Suprapubic skin (tissue), 3 donors: ENCODE results near the gene VAT1.

ENCODE experiments used
- POLR2A ChIP-seq, 2 donors: fragments of 450-650 bp; IDR thresholded peaks; one replicate each; pipeline ENCODE4 v1.6.1; 2017; ENCODE audit warnings: antibody characterized with exemption in 2 of 2, mild to moderate bottlenecking in 2 of 2, moderate library complexity in 2 of 2
- TF ChIP-seq, protein P1 (sequence below), 2 donors: fragments of 200-600 bp in 1 of 2; fragments of 450-650 bp in 1 of 2; sonication (generic) in 1 of 2; IDR thresholded peaks; one replicate each; pipeline ENCODE4 v1.5.1; 2016 to 2019; ENCODE audit warnings: antibody characterized with exemption in 2 of 2, mild to moderate bottlenecking in 1 of 2, moderate library complexity in 1 of 2

DNA sequence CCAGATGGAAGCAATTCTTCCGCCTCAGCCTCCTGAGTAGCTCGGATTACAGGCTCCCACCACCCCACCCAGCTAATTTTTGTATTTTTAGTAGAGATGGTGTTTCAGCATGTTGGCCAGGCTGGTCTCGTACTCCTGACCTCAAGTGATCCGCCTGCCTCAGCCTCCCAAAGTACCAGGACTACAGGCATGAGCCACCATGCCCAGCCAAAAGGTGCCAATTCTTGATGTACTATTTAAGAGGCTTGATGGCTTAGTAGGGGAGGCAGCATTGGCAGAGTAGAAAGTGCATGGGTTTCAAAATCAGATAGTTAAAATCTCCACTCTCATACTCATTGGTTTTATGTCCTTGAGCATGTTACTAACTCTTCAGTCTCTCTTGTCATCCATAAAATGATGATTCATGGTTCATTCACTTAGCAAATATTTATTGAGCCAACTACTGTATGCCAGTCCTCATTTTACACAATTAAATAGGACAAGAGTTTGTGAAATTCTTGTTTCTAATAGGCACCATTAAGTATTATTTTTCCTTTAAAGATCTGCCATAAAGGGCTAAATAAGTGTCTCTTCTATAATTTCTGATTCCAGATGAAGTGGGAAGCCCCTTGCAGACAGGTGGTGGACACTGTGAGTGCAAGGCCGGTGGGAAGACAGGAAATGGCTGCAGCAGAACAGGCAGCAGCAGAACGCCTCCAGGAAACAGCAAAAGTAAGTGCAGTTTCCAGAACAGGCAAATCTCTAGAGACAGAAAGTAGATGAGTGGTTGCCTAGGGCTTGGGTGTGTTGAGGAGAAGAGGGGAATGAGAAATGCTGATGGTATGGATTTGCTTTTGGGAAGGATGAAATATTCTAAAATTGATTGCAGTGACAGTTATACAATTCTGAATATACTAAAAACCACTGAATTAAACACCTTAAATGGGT lies 32.2 kb downstream of the VAT1 start:
- TF ChIP-seq, protein P1, sequence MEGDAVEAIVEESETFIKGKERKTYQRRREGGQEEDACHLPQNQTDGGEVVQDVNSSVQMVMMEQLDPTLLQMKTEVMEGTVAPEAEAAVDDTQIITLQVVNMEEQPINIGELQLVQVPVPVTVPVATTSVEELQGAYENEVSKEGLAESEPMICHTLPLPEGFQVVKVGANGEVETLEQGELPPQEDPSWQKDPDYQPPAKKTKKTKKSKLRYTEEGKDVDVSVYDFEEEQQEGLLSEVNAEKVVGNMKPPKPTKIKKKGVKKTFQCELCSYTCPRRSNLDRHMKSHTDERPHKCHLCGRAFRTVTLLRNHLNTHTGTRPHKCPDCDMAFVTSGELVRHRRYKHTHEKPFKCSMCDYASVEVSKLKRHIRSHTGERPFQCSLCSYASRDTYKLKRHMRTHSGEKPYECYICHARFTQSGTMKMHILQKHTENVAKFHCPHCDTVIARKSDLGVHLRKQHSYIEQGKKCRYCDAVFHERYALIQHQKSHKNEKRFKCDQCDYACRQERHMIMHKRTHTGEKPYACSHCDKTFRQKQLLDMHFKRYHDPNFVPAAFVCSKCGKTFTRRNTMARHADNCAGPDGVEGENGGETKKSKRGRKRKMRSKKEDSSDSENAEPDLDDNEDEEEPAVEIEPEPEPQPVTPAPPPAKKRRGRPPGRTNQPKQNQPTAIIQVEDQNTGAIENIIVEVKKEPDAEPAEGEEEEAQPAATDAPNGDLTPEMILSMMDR (IDR thresholded peaks at IDR 0.05): no peak
- TF ChIP-seq POLR2A (IDR thresholded peaks at IDR 0.05): no peak
